AG08395 (cell line): Measurements from ENCODE around the gene PTEN.

ENCODE experiments used
- DNase-seq: peaks from one replicate; pipeline ENCODE4 v3.0.0; 2012; ENCODE audit warnings: mixed read lengths, low spot score

The PTEN gene

GRCh38 chr10:87920538-87920937 lies 57.1 kb downstream of the PTEN start:
- no peak for DNase-seq

GRCh38 chr10:87921931-87922688 lies 58.7 kb downstream of the PTEN start:
- peak; percentile 6 for DNase-seq

GRCh38 chr10:87923233-87923632 lies 59.8 kb downstream of the PTEN start:
- DNase-seq: no peak

- DNase-seq: no peak
Measured at GRCh38 chr10:87925570-87925969, 62.1 kb downstream of the PTEN start.

- peak; percentile 18 for DNase-seq
Measured at GRCh38 chr10:87927091-87927490, 63.7 kb downstream of the PTEN start.

- no peak for DNase-seq
Measured at GRCh38 chr10:87928996-87929395, 65.6 kb downstream of the PTEN start.

GRCh38 chr10:87930141-87930540 lies 66.7 kb downstream of the PTEN start:
- no peak for DNase-seq

- DNase-seq: no peak
Measured at GRCh38 chr10:87930934-87931835, 67.8 kb downstream of the PTEN start.

- DNase-seq: no peak
Measured at GRCh38 chr10:87931836-87932230, 68.4 kb downstream of the PTEN start.

GRCh38 chr10:87935290-87936141 lies 72.1 kb downstream of the PTEN start:
- DNase-seq: no peak

- DNase-seq: no peak
Measured at GRCh38 chr10:87940210-87940609, 76.8 kb downstream of the PTEN start.

GRCh38 chr10:87942884-87943527 lies 79.6 kb downstream of the PTEN start:
- no peak for DNase-seq

GRCh38 chr10:87945984-87946383 lies 82.6 kb downstream of the PTEN start:
- DNase-seq: no peak

GRCh38 chr10:87952612-87953011 lies 89.2 kb downstream of the PTEN start:
- no peak for DNase-seq

GRCh38 chr10:87956055-87956454 lies 92.6 kb downstream of the PTEN start:
- no peak for DNase-seq

GRCh38 chr10:87957702-87958101 lies 94.3 kb downstream of the PTEN start:
- no peak for DNase-seq

- DNase-seq: no peak
Measured at GRCh38 chr10:87960230-87960629, 96.8 kb downstream of the PTEN start.

- DNase-seq: peak; percentile 53
Measured at GRCh38 chr10:87961314-87961713, 97.9 kb downstream of the PTEN start.

GRCh38 chr10:87966459-87966858 lies 103.0 kb downstream of the PTEN start:
- no peak for DNase-seq

- peak; percentile 10 for DNase-seq
Measured at GRCh38 chr10:87973635-87974034, 110.2 kb downstream of the PTEN start.

GRCh38 chr10:87974130-87974529 lies 110.7 kb downstream of the PTEN start:
- DNase-seq: no peak

GRCh38 chr10:87974769-87975168 lies 111.3 kb downstream of the PTEN start:
- DNase-seq: no peak
